Peyer's patch (tissue), 4 donors: ENCODE results near the gene DAPL1. TPM values are rescaled to one million over a fixed set of nuclear protein-coding genes. Genes with fewer than 3 reads are reported as not detected.

Source experiments
- DNase-seq, 3 donors: peaks; one replicate each; pipeline ENCODE4 v3.0.0-alpha.2; 2017 to 2019
- H3K27ac ChIP-seq, 4 donors: fragments of 200-600 bp; sonication (generic); one replicate each; pipeline ENCODE4 v1.5.1; 2016 to 2019
- H3K27me3 ChIP-seq, 2 donors: fragments of 200-600 bp; sonication (generic); one replicate each; pipeline ENCODE4 v1.5.1; 2019
- H3K36me3 ChIP-seq, 3 donors: fragments of 200-600 bp; sonication (generic); one replicate each; pipeline ENCODE4 v1.5.1; 2016 to 2019
- H3K4me1 ChIP-seq, 4 donors: fragments of 200-600 bp; sonication (generic); one replicate each; pipeline ENCODE4 v1.5.1; 2016 to 2019
- H3K4me3 ChIP-seq, 4 donors: fragments of 200-600 bp; sonication (generic); 1 replicate in 3 of 4; 2 replicates in 1 of 4; pipeline ENCODE4 v1.5.1; 2016 to 2019; ENCODE audit warnings: mild to moderate bottlenecking in 1 of 4
- H3K9me3 ChIP-seq, 4 donors: fragments of 200-600 bp; sonication (generic); one replicate each; pipeline ENCODE4 v1.5.1; 2016 to 2019; ENCODE audit warnings: mild to moderate bottlenecking in 1 of 4
- CTCF ChIP-seq, 6 experiments: fragments of 450-650 bp in 4 of 6; fragments of 200-600 bp in 2 of 6; sonication (generic) in 1 of 6; IDR thresholded peaks; one replicate each; pipeline ENCODE4 v1.5.1; 2017 to 2019; ENCODE audit warnings: antibody characterized with exemption in 6 of 6, mild to moderate bottlenecking in 3 of 6, moderate library complexity in 1 of 6
- POLR2A ChIP-seq, 2 donors: fragments of 450-650 bp; IDR thresholded peaks; one replicate each; pipeline ENCODE4 v1.5.1; 2017; ENCODE audit warnings: antibody characterized with exemption in 2 of 2, mild to moderate bottlenecking in 2 of 2, moderate library complexity in 2 of 2
- total RNA-seq, 4 donors: library from RNA; depleted of rRNA; stranded (reverse); fragments of >200 nt; gene quantifications; one replicate each; pipeline ENCODE4 v1.1.0, GENCODE V29; 2016

The DAPL1 gene
- total RNA-seq, 4 donors from 2014 or later, result not detected

GRCh38 chr2:158773121-158773520, 22.0 kb upstream of the DAPL1 start:
- no peaks in the 10 kb centered on the region for H3K36me3 ChIP-seq

GRCh38 chr2:158774681-158775080, 20.4 kb upstream of the DAPL1 start:
- Histone ChIP-seq H3K9me3 (no peaks in the 10 kb centered on the region), H3K27ac (no peak overlapping the region), H3K4me3 (no peak overlapping the region), H3K27me3 (no peaks in the 10 kb centered on the region), H3K36me3 (no peaks in the 10 kb centered on the region), H3K4me1 (no peaks in the 10 kb centered on the region)
- DNase-seq, result no peak
- TF ChIP-seq CTCF (IDR thresholded peaks at IDR 0.05) (no peak), POLR2A (IDR thresholded peaks at IDR 0.05) (no peak)

More at GRCh38 chr2:158773121-158773520, 22.0 kb upstream of the DAPL1 start:
- H3K4me1 ChIP-seq, result no peaks in the 10 kb centered on the region
- no peak overlapping the region for H3K4me3 ChIP-seq
- H3K27me3 ChIP-seq, result no peaks in the 10 kb centered on the region
- no peak overlapping the region for H3K27ac ChIP-seq
- H3K9me3 ChIP-seq, result no peaks in the 10 kb centered on the region
- TF ChIP-seq POLR2A (IDR thresholded peaks at IDR 0.05) (no peak), CTCF (IDR thresholded peaks at IDR 0.05) (no peak)
- no peak for DNase-seq

- no peaks in the 10 kb centered on the region for H3K9me3 ChIP-seq
- H3K36me3 ChIP-seq, result no peaks in the 10 kb centered on the region
- no peaks in the 10 kb centered on the region for H3K27me3 ChIP-seq
- H3K4me1 ChIP-seq, result no peaks in the 10 kb centered on the region
- H3K27ac ChIP-seq, result no peak overlapping the region
- no peak for DNase-seq
- TF ChIP-seq CTCF (IDR thresholded peaks at IDR 0.05) (no peak), POLR2A (IDR thresholded peaks at IDR 0.05) (no peak)
- no peak overlapping the region for H3K4me3 ChIP-seq
Observed at GRCh38 chr2:158775273-158776027, 19.7 kb upstream of the DAPL1 start.

- Histone ChIP-seq H3K36me3 (no peaks in the 10 kb centered on the region), H3K9me3 (no peaks in the 10 kb centered on the region), H3K27me3 (no peaks in the 10 kb centered on the region), H3K4me1 (no peaks in the 10 kb centered on the region), H3K4me3 (no peak overlapping the region), H3K27ac (no peak overlapping the region)
- TF ChIP-seq CTCF (IDR thresholded peaks at IDR 0.05), result no peak
- no peak for TF ChIP-seq POLR2A (IDR thresholded peaks at IDR 0.05)
- DNase-seq, result no peak
Observed at GRCh38 chr2:158776231-158776630, 18.9 kb upstream of the DAPL1 start.

- no peak overlapping the region for H3K27ac ChIP-seq
- no peaks in the 10 kb centered on the region for H3K9me3 ChIP-seq
- no peaks in the 10 kb centered on the region for H3K27me3 ChIP-seq
- H3K36me3 ChIP-seq, result no peaks in the 10 kb centered on the region
- no peaks in the 10 kb centered on the region for H3K4me1 ChIP-seq
- no peak for DNase-seq
- H3K4me3 ChIP-seq, result no peak overlapping the region
- TF ChIP-seq POLR2A (IDR thresholded peaks at IDR 0.05) (no peak), CTCF (IDR thresholded peaks at IDR 0.05) (no peak)
Observed at GRCh38 chr2:158777077-158777476, 18.0 kb upstream of the DAPL1 start.
